ENCODE results near the gene TSPAN31. TPM values are rescaled to one million over a fixed set of nuclear protein-coding genes. Genes with fewer than 3 reads are reported as not detected.

Gene TSPAN31
- polyA plus RNA-seq, 10 donors, result 38.1 to 52.2 (median 44.0) TPM

DNA sequence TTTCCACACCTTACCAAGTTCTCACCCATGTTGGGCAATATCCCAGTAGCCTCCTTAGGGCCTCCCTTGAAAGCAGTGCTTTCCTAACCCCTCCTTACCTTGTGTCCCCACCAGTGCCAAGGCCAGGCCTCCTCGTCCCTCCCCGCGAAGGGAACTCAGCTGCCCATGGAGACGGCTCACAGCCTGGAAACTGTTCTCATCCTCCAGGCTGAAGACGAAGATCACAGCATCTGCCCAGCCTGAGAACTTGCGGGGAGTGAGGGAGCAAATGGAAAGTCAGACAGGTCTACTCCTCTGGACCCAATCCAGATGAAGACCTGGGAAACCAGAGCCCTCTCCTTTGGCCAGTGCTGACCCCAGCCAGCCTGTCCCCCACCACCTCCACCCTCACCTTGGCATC, 10.9 kb upstream of the TSPAN31 start:
- no peak for DNase-seq

DNA sequence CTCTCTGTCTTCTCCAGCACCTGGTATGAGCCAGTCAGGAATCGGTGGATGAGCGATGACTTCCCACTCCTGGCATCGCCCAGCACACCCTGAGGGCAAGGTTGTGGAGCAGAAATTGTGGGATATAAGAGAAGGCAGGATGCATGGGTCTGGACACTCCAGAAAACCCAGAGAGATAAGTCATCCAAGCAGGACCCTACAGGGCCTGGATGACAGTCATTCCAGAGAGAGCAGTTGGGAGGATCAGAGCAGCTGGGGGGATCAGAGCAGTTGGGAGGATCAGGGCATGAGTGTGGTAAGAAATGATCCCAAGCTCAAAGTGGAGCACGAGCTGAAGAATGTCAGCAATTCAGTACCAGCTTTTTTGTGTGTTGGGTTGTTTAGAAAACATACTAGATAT, 10.2 kb upstream of the TSPAN31 start:
- no peak for DNase-seq

DNA sequence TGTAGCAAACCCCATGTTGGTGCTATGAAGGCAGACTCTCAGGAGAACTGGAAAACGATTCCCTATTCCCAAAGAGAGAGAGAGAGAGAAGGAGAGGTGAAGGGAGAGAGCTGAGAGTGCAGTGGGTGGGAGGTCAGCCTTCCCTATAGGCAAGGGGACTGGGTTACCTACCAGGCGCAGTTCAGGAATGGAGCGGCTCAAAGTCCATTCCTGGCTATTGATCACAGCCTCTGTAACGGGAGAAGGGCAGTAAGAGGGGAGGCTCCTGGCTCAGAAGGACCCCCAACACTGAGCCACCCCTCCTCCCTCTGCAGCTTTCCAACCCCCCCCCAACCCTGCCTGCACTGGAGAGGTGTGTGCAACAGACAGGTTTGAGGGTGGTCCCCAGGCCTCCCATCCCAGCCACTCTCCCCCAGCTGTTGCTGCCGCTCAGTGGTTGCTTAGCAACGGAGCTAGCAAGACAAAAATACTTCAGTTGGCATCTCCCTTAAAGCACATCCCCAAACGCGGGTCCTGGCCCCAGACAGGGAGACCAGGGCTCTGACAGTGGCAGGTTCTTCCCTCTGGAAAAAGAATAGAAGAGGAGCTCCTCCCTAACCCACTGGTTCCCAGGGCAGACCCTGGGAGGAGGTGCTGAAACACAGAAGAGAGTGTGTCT, 9.5 kb upstream of the TSPAN31 start:
- peak; percentile 72 to 83 (median 74) for DNase-seq

DNA sequence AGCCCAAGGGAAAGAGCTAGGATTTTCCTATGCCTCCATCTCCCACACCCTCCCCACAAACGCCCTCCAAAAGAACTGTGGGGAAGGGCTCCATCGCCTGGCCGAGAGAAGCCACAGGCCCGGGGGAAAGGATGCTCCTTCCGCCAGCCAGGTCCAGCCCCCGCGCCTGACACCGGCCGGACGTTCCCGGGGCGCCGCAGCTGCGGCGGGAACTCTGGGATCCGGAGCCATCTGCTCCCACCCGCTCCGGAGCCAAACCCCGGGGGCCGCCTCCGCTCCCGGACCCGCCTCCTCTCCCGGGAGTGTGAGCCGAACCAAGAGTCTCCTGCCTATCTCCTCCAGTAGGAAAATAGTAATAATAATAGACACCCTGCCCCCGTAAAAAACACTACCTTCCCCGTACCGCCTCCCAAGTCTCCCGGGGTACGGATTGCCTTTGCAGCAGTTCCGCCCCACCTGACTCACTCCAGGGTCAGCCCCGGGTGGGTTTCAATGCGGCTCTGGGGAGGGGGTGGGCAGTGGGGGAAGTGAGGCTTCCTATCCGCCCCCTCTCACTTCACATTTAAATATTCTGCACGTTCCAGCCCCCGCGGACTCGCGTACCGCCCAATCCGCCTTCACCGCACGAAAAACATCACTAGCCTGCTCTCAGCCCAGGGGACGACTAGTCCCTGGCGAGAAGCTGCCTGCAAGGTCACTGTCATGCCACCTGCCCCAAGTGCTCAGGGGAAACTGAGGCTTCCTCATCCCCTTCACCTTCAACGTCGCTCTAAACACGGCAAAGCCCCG, 8.7 kb upstream of the TSPAN31 start:
- peak in 2 of 3 donors; percentile 61 to 86 for DNase-seq

DNA sequence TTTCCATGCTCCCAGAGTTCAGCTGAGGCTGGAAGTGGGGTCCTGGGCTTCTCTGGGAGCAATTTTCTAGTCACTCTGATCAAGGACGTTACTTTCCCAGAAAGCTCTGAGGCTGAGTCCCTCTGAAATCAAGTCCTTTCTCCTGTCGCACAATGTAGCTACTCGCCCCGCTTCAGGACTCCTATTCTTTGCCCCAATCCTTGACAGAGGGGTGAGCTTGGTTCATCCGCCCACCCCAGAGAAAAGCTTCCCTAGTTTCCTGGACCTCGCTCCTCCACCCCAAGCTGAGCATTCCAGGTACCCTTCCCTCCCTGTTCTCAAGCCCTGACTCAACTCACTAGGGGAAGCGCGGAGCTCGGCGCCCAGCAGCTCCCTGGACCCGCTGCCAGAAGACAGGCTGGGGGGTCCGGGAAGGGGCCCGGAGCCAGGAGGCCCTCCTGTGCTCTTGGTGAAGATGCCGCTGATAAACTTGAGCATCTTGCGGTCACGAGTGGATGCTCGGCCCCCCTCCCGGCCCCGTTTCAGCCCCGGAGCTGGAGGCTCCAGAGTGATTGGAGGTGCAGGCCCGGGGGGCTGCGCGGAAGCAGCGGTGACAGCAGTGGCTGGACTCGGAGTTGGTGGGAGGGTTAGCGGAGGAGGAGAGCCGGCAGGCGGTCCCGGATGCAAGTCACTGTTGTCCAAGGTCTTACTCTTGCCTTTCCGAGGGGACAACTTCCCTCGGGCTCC, 7.9 kb upstream of the TSPAN31 start:
- no peak for DNase-seq

DNA sequence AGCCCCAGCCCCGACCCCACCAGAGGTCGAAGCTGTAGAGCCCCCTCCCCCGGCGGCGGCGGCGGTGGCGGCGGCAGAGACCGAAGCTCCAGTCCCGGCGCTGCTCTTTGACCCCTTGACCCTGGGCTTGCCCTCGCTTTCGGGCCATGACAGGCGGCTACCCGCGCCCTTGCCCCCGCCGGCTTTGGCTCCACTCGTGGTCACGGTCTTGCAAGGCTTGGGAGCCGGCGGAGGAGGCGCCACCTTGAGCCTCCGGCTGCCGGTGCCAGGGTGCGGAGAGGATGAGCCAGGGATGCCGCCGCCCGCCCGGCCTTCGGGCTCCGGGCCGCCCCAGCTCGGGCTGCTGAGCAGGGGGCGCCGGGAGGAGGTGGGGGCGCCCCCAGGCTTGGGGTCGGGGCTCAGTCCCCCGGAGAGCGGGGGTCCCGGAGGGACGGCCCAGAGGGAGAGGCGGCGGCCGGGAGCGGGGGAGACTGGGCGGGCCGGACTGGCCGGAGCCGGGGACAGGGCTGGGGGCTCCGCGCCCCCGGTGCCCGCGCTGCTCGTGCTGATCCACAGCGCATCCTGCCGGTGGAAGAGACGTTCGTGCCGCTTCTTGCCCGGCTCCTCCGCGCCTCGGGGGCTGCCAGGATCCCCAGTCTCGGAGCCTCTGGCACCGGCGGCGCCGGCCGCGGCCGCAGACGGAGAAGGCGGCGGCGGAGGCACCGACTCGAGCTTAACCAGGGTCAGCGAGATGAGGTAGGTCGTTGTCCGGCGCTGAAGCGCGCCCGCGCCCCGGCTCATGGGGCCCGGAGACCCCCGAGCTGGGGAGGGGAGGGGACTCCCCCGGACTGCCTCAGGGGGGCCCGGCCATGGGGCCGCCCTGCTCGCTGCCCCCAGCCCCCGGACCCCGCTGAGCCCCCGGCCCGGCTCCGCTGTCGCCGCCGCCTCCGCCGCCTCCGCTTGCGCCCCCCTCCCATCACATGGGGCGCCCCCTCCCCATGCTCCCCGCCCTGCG, 7.1 kb upstream of the TSPAN31 start:
- DNase-seq, result peak in 1 of 3 donors; percentile 64

DNA sequence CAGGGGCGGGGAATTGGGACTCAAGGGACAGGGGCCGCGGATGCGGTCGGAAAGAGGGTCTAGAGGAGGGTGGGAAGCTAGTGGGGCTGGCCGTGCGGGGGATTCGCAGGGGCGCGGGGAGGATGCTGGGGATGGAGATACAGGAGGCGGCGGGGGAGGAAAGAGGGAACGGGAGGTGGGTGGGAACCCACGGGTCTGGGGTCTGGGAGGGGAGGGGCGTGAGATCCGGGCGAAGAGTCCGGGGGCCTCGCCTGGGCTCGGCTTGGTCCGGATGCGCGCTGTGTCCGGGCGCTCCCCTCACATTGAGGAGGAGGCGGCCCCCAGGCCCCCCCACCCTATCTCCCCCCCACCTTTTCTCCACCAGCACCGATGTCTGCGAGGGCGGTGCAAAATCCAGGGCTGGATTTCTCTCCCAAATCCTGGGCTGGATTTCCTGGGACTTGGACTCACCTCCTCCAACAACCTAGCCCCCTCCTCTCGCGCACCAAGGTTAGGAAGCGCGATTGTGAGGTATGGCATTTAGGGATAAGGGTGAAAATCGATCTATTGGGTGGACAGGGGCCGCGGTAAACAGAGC, 6.1 kb upstream of the TSPAN31 start, which contains the start of gene AGAP2:
TSS of gene AGAP2 (minus strand) at position 82 of the 577 bp plus-strand sequence. CDS start 496 bp downstream, outside the sequence.
- DNase-seq, result peak in 1 of 3 donors; percentile 81

DNA sequence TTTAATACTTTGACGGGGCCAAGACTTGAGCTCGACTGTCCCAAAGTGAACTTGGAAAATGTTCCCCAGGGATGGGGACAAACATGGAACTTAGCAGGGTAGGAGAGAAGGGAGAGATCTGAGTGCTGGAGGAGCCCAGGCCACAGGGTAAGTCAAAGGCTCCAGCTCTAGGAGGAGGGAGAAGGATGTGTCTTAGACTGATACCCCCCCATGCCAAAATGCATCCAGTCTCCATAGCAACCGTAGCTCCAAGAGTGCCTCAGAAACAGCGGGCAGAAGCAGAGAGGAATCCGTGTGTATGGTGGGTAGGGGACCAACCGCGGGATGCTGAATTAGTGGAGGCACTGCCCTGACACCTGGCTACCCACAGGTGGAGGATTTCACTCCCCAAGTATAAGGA, 5.5 kb upstream of the TSPAN31 start:
- no peak for DNase-seq

DNA sequence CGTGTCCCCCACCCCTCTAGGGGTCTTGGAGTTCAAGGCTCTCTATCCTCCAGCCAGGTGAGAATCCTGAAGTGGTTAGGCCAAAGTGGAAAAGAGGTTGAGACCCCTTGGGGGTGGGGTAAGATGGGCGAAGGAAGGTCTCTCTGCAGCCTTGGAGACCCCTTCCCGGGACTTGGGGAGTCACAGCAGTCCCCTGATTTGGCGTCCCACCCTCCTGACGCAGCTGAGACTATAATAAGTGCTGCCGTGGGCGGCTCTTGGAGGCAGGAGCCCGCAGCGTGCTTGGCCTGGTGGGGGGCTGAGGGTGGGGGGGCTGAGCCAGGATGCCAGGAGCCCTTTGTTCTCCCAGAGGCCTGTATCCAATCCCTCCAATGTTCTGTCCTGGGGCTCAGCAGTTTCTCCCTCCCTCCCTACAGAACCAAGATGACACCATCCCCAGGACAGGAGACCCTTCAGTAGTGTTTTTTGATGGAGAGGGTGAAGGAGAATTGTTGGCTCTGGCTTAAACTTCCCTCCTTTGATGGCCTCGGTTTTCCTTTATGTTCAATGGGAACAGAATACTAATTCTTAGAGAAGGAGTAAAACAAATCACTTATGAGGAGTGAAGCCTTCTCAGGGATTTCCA, 4.8 kb upstream of the TSPAN31 start:
- DNase-seq, result no peak

DNA sequence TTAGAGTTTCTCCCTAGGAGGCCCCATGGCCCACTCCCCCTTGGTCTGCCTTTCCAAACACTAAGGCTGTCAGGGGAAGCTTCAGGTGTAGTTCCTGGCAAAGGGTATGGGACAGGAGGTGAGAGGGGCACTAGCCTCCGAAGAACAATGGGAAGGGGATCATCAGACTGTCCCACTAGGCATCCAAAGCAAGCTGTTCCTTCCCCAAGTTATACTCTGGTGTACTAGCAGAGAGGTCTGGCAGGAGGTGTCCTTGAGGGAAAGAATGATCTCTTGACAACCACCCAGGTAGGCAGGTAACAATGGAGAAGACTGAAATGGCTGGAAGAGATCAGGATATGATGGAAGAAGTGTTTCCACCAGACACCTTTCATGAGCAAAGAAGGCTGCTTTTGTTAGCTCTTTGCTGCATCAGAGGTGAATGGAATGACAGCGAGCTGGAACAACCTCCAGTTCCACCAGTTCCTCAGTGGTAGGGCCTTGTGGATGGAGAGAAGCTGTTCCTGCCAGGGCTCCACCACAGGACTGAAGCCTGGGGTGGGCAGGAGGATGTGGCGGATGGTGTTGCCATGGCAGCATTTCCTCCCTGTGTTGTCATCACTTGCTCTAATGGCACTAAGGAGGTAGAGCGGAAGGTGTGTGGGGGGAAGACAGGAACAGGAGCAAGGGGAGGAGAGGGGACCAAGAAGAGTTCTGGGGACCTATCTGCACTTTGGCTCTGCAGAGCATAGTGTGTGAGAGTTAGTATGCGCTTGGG, 4.0 kb upstream of the TSPAN31 start:
- no peak for DNase-seq

DNA sequence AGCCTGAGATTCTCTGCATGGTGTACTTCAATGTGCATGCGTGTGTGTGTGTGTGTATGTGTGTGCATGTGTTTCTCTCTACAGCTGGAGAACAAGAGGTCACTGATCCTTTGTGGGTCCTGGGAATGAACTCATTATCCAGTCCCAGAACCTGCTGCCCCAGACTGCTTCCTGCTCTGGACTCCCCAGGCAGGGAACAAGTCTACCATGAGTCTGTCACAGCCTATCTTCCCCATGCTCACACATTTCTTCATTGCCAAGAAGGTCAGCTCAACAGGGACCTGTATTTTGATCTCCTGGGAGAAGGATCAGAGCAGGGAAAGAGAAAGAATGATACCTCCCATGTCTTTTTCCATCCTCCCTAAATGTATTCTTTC, 3.4 kb upstream of the TSPAN31 start:
- DNase-seq, result no peak

DNA sequence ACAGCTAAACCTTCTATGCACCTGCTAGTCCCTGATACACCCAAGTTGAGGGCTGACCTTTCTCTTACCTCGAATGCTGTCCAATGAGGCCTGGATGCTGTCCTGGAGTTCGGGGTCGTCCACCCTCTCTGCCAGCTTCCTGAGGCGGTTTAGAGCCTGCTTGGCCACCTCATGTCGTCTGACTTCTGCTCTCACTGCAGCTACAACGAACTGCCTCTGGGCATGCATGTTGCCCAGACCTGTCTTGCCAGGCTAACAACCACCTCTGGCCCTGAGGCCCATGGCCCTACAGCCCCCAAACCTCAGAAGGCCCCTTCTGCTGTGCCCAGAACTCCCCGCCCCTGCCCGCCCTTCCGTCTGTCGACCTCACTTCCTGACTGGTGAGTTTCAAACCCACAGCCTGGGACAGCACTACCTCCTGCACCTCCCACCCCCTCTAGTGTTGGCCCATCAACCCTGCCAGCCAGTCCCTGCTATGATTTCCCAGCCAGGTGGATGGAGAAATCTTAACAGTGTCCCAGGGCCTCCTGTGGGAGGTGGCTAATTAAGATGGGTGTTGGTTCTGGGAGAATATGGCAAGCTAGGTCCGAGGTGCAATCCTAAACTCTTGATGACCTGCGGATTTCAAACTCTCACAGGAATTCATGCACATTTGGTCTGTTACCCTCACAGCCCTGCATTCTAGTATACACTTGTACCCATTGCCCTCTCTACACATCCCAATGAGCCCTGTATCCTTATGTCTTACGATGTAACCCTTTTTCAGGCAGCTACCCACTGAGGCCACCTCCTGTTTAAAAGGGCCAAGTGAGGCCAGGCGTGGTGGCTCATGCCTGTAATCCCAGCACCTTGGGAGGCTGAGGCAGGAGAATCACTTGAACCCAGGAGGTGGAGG, 2.7 kb upstream of the TSPAN31 start:
- DNase-seq, result no peak

DNA sequence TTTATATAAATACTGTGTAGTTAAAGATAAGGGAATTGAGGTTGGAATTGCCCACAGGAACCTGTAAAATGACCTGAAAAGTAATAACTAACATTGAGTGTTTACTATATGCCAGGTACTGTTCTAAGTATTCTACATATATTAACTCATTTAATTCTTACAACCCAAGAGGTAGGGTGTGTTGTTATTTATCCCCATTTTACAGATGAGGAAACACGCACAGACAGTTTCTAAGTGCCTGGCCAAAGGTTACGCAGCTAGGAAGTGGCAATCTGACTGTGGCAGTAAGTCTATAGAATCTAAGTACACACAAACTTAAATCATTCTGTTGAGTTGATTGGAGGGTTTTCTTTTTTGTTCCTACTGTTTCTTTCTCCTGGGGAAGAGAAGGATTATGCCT, 1.1 kb upstream of the TSPAN31 start:
- DNase-seq, result no peak

DNA sequence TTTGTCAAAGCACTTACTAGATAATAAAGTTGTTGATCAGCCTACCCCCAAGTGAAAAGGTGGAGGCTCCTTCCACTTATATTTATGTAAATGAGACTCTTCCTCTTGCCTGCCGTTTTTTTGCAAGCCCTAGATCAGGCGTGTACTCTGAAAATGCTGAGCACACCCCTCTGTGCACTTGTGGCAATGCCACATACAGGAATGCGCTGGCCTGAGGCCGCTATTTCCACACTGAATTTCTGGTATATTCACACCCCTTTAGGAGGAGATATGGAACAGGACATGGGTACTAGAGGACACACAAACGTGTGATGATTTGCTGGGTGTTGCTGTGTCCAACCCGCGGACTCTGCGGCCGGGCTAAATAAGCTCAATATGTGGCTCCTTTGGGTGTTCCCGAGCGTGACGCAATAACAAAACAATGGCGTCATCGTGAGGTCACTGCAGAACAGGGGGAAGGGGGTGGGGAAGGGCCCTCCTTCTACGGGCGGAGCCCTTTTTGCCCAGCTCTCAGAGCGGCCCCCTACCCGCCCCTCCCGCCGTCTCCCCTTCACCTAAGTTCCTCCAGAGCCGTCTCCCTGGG, 554 bp upstream of the TSPAN31 start:
- no peak for DNase-seq

DNA sequence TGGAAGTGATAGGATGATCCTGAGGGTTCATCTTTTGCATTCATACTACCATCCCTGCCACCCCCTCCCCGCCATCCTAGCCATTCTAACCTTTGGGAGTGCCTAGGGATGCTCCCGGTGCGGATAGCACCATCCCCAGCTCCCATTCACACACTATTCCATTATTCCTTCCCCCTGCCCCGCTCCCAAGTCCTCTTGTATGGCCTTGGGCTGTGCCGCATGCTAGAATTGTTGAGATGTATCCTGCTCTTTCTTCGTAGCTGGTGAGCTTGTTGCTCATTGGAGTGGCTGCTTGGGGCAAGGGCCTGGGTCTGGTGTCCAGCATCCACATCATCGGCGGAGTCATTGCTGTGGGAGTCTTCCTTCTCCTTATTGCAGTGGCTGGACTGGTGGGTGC, 644 bp downstream of the TSPAN31 start:
- DNase-seq, result no peak

DNA sequence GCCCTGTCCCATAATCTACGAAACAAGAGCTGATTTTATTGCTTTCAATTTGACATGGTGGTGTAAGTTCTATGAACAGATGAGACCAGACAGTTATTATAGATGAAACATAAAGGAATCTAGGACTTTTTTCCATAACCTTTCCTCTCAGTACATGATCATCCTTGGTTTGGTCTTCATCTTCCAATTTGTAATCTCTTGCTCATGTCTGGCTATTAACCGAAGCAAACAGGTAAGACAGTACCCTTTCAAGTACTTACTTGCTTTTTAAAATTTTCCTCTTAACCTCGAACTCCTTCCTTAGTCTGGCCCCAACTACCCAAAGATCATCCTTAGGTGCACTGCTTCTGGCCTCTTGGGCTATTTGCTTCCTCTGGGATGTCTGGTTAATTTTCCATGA, 1.2 kb downstream of the TSPAN31 start:
- no peak for DNase-seq

DNA sequence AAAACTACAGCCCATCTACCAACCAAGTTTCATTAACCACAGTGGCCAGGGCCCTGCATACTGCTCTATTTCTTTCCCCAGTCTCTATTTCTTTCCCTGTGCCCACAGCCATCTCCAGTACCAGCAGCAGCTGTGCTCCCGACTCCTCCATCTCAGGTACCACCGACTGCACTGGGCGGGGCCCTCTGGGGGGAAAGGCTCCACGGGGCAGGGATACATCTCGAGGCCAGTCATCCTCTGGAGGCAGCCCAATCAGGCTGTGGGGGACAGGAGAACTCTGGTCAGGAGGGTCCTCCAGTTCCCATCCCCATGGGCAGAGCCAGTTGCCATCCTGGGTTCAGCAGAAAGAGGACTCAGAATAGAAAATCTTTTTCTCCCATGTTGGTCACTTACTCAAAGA, 4.2 kb downstream of the TSPAN31 start:
- DNase-seq, result no peak
